GM13976 (cell line): ENCODE results near the gene COX8C.
"Not testable (repeated sequence)": the region's sequence is repeated elsewhere in the genome, so short reads cannot be mapped to it uniquely, and the experiment has no call there.

Source experiments
- DNase-seq: peaks from one replicate; pipeline ENCODE4 v3.0.0; 2012; ENCODE audit warnings: low spot score
- CTCF ChIP-seq: IDR thresholded peaks from 2 replicates; pipeline ENCODE4 v1.5.1; 2012; ENCODE audit warnings: borderline replicate concordance, mild to moderate bottlenecking; ENCODE audit not compliant: insufficient read depth; ENCODE audit errors: extremely low read depth, missing control alignments, control extremely low read depth
- in situ Hi-C: fragments of 300-500 bp; cut with MboI; formaldehyde crosslinking; loops from one replicate; pipeline ENCODE4 v1.12.0; 2022; ENCODE audit warnings: low sequenced_read_pairs, mixed read lengths, inconsistent platforms; ENCODE audit not compliant: unreplicated experiment

The COX8C gene

GRCh38 chr14:93369713-93370266 lies 22.8 kb downstream of the COX8C start:
- DNase-seq = peak; percentile 48
- TF ChIP-seq CTCF = no peak
- in situ Hi-C loops = no loop called here

GRCh38 chr14:93375673-93376156 lies 28.7 kb downstream of the COX8C start:
- peak; percentile 39 for DNase-seq
- in situ Hi-C loops = no loop called here
- no peak for TF ChIP-seq CTCF

GRCh38 chr14:93379831-93380230 lies 32.8 kb downstream of the COX8C start:
- no peak for DNase-seq
- TF ChIP-seq CTCF = no peak
- in situ Hi-C loops = no loop called here

- DNase-seq = peak; percentile 27
- in situ Hi-C loops = no loop called here
- peak; percentile 14 for TF ChIP-seq CTCF
Measured at GRCh38 chr14:93381644-93382043, 34.7 kb downstream of the COX8C start.

- DNase-seq, in situ Hi-C loops: not testable (repeated sequence)
Measured at GRCh38 chr14:93384256-93384655, 37.3 kb downstream of the COX8C start.

- no peak for DNase-seq
- TF ChIP-seq CTCF = no peak
- in situ Hi-C loops = no loop called here
Measured at GRCh38 chr14:93395231-93395630, 48.2 kb downstream of the COX8C start.

- DNase-seq = no peak
- in situ Hi-C loops = no loop called here
- TF ChIP-seq CTCF = no peak
Measured at GRCh38 chr14:93396456-93396855, 49.5 kb downstream of the COX8C start.
